Fibroblast of peridontal ligament (primary cell): Measurements from ENCODE around the gene DPH3.

Experiments used
- DNase-seq: peaks from one replicate; pipeline ENCODE4 v3.0.0-alpha.2; 2010; ENCODE audit errors: extremely low read depth

DPH3 gene

GRCh38 chr3:16236030-16236639 lies 28.6 kb downstream of the DPH3 start:
- DNase-seq = no peak

GRCh38 chr3:16234281-16234680 lies 30.5 kb downstream of the DPH3 start:
- no peak for DNase-seq

GRCh38 chr3:16233806-16234205 lies 30.9 kb downstream of the DPH3 start:
- no peak for DNase-seq

- no peak for DNase-seq
These were observed 32.8 kb downstream of the DPH3 start for GRCh38 chr3:16231983-16232382.

- DNase-seq = no peak
These were observed 35.1 kb downstream of the DPH3 start for GRCh38 chr3:16229681-16230080.

- no peak for DNase-seq
These were observed 37.2 kb downstream of the DPH3 start for GRCh38 chr3:16227566-16227965.

GRCh38 chr3:16224325-16224724 lies 40.4 kb downstream of the DPH3 start:
- DNase-seq = no peak

- DNase-seq = no peak
These were observed 42.2 kb downstream of the DPH3 start for GRCh38 chr3:16222547-16222946.

GRCh38 chr3:16221990-16222389 lies 42.8 kb downstream of the DPH3 start:
- no peak for DNase-seq

- no peak for DNase-seq
These were observed 45.0 kb downstream of the DPH3 start for GRCh38 chr3:16219777-16220176.

- no peak for DNase-seq
These were observed 48.3 kb downstream of the DPH3 start for GRCh38 chr3:16216373-16216935.

- no peak for DNase-seq
These were observed 50.4 kb downstream of the DPH3 start for GRCh38 chr3:16214366-16214765.

GRCh38 chr3:16211176-16211904 lies 53.4 kb downstream of the DPH3 start:
- no peak for DNase-seq
